K562 (cell line): ENCODE results near the gene CKS2.

Experiments
- BCL6 ChIP-seq: fragments of 250-450 bp; sonication (Bioruptor Pico); IDR thresholded peaks from 2 replicates; pipeline ENCODE4 v1.4.0; 2020
- BRCA1 ChIP-seq, 2 experiments: fragments of 450-650 bp in 1 of 2; sonication (generic) in 1 of 2; formaldehyde crosslinking in 1 of 2; IDR thresholded peaks; 2 replicates each; pipeline versions ENCODE4 v1.5.0 to v1.6.1; 2017 to 2020; ENCODE audit warnings: mild to moderate bottlenecking in 1 of 2, missing genetic modification reagents in 1 of 2
- EZH2 ChIP-seq: IDR thresholded peaks from 2 replicates; pipeline ENCODE4 v1.6.1; 2012; ENCODE audit warnings: low read depth, mild to moderate bottlenecking, inconsistent platforms, low read length, borderline replicate concordance
- MAFK ChIP-seq: IDR thresholded peaks from 2 replicates; pipeline ENCODE4 v1.6.1; 2011; ENCODE audit warnings: low read length, improper control_type of control experiment
- POLR2A ChIP-seq: fragments of 450-650 bp; conservative IDR thresholded peaks from 2 replicates; pipeline ENCODE4 v1.6.1; 2016
- RAD21 ChIP-seq, 2 experiments: fragments of 250-450 bp in 1 of 2; fragments of 450-650 bp in 1 of 2; sonication (Bioruptor Pico) in 1 of 2; formaldehyde crosslinking in 1 of 2; IDR thresholded peaks in 1 of 2; conservative IDR thresholded peaks in 1 of 2; 2 replicates each; pipeline versions ENCODE4 v1.4.0 to v1.8.0; 2020 to 2022; ENCODE audit warnings: mild to moderate bottlenecking in 2 of 2, moderate library complexity in 1 of 2
- RCOR1 ChIP-seq, 2 experiments: IDR thresholded peaks; 2 replicates each; pipeline ENCODE4 v1.6.1; 2012; ENCODE audit warnings: low read depth in 2 of 2, low read length in 2 of 2, borderline replicate concordance in 1 of 2, improper control_type of control experiment in 1 of 2
- ZBTB8A ChIP-seq: fragments of 450-650 bp; IDR thresholded peaks from 2 replicates; pipeline ENCODE4 v1.6.1; 2018; ENCODE audit warnings: mild to moderate bottlenecking, moderate library complexity; ENCODE audit not compliant: partially characterized antibody
- ZNF175 ChIP-seq: fragments of 200-800 bp; sonication (Bioruptor generic); IDR thresholded peaks from 2 replicates; pipeline ENCODE4 v1.6.1; 2016; ENCODE audit warnings: low read depth, mild to moderate bottlenecking, missing genetic modification characterization, missing compliant biosample characterization
- TF ChIP-seq, protein P1 (sequence below), 3 experiments: IDR thresholded peaks in 2 of 3; conservative IDR thresholded peaks in 1 of 3; 2 replicates each; pipeline ENCODE4 v1.5.1; 2011 to 2012; ENCODE audit warnings: low read length in 3 of 3, mild to moderate bottlenecking in 3 of 3, control low read depth in 2 of 3, improper control_type of control experiment in 1 of 3, inconsistent platforms in 1 of 3, low read depth in 1 of 3, mixed read lengths in 1 of 3, moderate library complexity in 1 of 3; ENCODE audit not compliant: insufficient read depth in 2 of 3
- TF ChIP-seq, protein P2 (sequence below): sonication (generic); formaldehyde crosslinking; IDR thresholded peaks from 2 replicates; pipeline ENCODE4 v1.8.0; 2022; ENCODE audit warnings: missing genetic modification reagents, mild to moderate bottlenecking, moderate library complexity, borderline replicate concordance

DNA sequence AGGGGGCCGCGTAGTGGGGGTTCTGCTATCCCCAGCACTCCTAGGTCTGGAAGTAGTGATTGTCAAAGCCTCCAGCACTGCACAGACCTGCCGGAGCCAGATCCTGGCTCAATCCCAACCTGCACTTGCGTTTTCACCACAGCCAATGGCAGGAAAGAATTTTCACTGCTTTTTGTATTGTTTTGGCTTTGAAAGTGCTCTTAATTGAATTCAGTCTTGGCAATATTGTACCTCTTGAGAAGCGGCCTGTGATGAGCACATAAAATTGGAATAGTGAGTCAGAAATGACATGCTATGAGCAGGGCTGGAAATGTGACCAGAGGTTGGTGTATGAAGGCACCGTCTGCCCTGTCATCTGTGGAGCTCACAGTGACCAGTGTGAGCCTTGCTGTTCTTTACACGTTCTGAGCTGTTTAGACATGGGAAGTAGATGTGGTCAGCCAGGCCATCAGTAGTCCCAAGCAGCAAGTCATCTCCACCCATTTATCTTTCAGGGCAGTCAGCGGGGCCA is 48.8 kb downstream of the CKS2 start:
- TF ChIP-seq ZNF175 (CRISPR knock-in tag): no peak
- no peak for TF ChIP-seq POLR2A
- TF ChIP-seq, protein P1, sequence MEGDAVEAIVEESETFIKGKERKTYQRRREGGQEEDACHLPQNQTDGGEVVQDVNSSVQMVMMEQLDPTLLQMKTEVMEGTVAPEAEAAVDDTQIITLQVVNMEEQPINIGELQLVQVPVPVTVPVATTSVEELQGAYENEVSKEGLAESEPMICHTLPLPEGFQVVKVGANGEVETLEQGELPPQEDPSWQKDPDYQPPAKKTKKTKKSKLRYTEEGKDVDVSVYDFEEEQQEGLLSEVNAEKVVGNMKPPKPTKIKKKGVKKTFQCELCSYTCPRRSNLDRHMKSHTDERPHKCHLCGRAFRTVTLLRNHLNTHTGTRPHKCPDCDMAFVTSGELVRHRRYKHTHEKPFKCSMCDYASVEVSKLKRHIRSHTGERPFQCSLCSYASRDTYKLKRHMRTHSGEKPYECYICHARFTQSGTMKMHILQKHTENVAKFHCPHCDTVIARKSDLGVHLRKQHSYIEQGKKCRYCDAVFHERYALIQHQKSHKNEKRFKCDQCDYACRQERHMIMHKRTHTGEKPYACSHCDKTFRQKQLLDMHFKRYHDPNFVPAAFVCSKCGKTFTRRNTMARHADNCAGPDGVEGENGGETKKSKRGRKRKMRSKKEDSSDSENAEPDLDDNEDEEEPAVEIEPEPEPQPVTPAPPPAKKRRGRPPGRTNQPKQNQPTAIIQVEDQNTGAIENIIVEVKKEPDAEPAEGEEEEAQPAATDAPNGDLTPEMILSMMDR (IDR thresholded peaks at IDR 0.05 in 2 of 3, conservative IDR thresholded peaks at IDR 0.05 in 1 of 3; ENCODE audit: insufficient read depth in 2 of 3, low read depth in 1 of 3, low read length in 3 of 3): no peak
- TF ChIP-seq BCL6 (CRISPR knock-in tag): no peak
- no peak for TF ChIP-seq RAD21 (CRISPR knock-in tag; conservative IDR thresholded peaks at IDR 0.05 in 1 of 2, IDR thresholded peaks at IDR 0.05 in 1 of 2)
- no peak for TF ChIP-seq RCOR1 (IDR thresholded peaks at IDR 0.05; ENCODE audit: borderline replicate concordance in 1 of 2, low read depth in 2 of 2, low read length in 2 of 2)
- TF ChIP-seq EZH2: no peak
- no peak for TF ChIP-seq MAFK
- TF ChIP-seq ZBTB8A: no peak
- TF ChIP-seq BRCA1 (IDR thresholded peaks at IDR 0.05): no peak
- TF ChIP-seq BRCA1 (CRISPR knock-in tag; IDR thresholded peaks at IDR 0.05): no peak
- TF ChIP-seq, protein P2, sequence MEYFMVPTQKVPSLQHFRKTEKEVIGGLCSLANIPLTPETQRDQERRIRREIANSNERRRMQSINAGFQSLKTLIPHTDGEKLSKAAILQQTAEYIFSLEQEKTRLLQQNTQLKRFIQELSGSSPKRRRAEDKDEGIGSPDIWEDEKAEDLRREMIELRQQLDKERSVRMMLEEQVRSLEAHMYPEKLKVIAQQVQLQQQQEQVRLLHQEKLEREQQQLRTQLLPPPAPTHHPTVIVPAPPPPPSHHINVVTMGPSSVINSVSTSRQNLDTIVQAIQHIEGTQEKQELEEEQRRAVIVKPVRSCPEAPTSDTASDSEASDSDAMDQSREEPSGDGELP (CRISPR knock-in tag): no peak
